Ishikawa (cell line): Measurements from ENCODE around the gene TATDN2.

Experiments
- EGR1 ChIP-seq: IDR thresholded peaks from 2 replicates; pipeline ENCODE4 v1.6.1; 2012
- EP300 ChIP-seq: IDR thresholded peaks from 2 replicates; pipeline ENCODE4 v1.6.1; 2012; ENCODE audit warnings: borderline replicate concordance
- FOXM1 ChIP-seq: IDR thresholded peaks from 2 replicates; pipeline ENCODE4 v1.6.1; 2012; ENCODE audit warnings: low read depth, borderline replicate concordance

GRCh38 chr3:10312861-10313260, 64.6 kb downstream of the TATDN2 start:
- TF ChIP-seq FOXM1 (no peak), EP300 (no peak), EGR1 (no peak)
